Measurements from ENCODE around the gene HNRNPUL1. TPM values are rescaled to one million over a fixed set of nuclear protein-coding genes. Genes with fewer than 3 reads are reported as not detected.

The HNRNPUL1 gene
- total RNA-seq, 1 experiment from 2014 or later = 201 TPM

- H3K4me2 ChIP-seq (ENCODE audit: low read length) = no peak overlapping the region
- TF ChIP-seq ZNF274 (IDR thresholded peaks at IDR 0.05; ENCODE audit: low read depth, low read length) (no peak), TCF7L2 (IDR thresholded peaks at IDR 0.05; ENCODE audit: borderline replicate concordance, extremely low read depth, insufficient read depth, insufficient read length) (no peak), CTCF (IDR thresholded peaks at IDR 0.05 in 2 of 3, conservative IDR thresholded peaks at IDR 0.05 in 1 of 3; ENCODE audit: borderline replicate concordance in 1 of 3, insufficient read depth in 1 of 3, low read depth in 2 of 3, low read length in 2 of 3) (no peak), JUND (IDR thresholded peaks at IDR 0.05) (no peak), SRF (IDR thresholded peaks at IDR 0.05; ENCODE audit: low read depth) (no peak), YY1 (IDR thresholded peaks at IDR 0.05; ENCODE audit: extremely low read depth, insufficient replicate concordance, low read depth, low read length) (no peak), EZH2phosphoT487 (IDR thresholded peaks at IDR 0.05; ENCODE audit: borderline replicate concordance) (no peak), ATF3 (IDR thresholded peaks at IDR 0.05) (no peak), REST (IDR thresholded peaks at IDR 0.05; ENCODE audit: low read depth) (no peak), ZBTB33 (IDR thresholded peaks at IDR 0.05; ENCODE audit: extremely low read depth, insufficient replicate concordance, low read length) (no peak), ELF1 (IDR thresholded peaks at IDR 0.05; ENCODE audit: borderline replicate concordance, low read depth) (no peak), SIN3A (IDR thresholded peaks at IDR 0.05; ENCODE audit: low read depth) (no peak), EZH2 (IDR thresholded peaks at IDR 0.05) (no peak), ZFX (IDR thresholded peaks at IDR 0.05) (no peak), POLR2AphosphoS5 (IDR thresholded peaks at IDR 0.05; ENCODE audit: low read depth, low read length) (no peak), FOSL1 (IDR thresholded peaks at IDR 0.05; ENCODE audit: low read depth) (no peak)
- intact Hi-C loops (cut with micrococcal nuclease) = no loop called here
- no peaks in the 10 kb centered on the region for H3K9me3 ChIP-seq (ENCODE audit: control insufficient read depth in 1 of 2, insufficient read depth in 1 of 2, low read depth in 1 of 2, low read length in 2 of 2)
- H3K9me2 ChIP-seq (ENCODE audit: insufficient read depth) = no peaks in the 10 kb centered on the region
- ChIA-PET CTCF (interaction anchor here (5.6 kb wide), 1 partner anchor 9 kb away, joined by 54 read pairs; the partner anchor contains the start of gene B9D2), RAD21 (ENCODE audit: low non-redundant PET in 1 of 2, low total read pairs in 2 of 2, uncharacterized antibody in 2 of 2, unreplicated experiment in 2 of 2) (no interaction called here), POLR2A (interaction anchor here (1.5 kb wide), 1 partner anchor 8 kb away, joined by 5 read pairs; the partner anchor contains the start of gene B9D2)
- peaks cover 8 to 24% of the 10 kb centered on the region in 2 experiments; a peak in 3 of 4 replicates for H3K4me1 ChIP-seq (ENCODE audit: control insufficient read depth in 1 of 2, insufficient read depth in 2 of 2, low read length in 2 of 2)
- no peak overlapping the region for H3K27ac ChIP-seq (ENCODE audit: low read depth, low read length)
- H3K9ac ChIP-seq (ENCODE audit: low read length) = no peak overlapping the region
- ATAC-seq (no peak), DNase-seq (ENCODE audit: low read depth, low spot score) (no peak)
- peaks cover 25% of the 10 kb centered on the region; the same call in 1 of the 2 replicates for H3K79me2 ChIP-seq (ENCODE audit: insufficient read depth, low read length)
- H3K4me3 ChIP-seq (replicated peaks in 1 of 2; ENCODE audit: low read depth in 1 of 2, low read length in 2 of 2) = no peak overlapping the region
- no TSS peak for BruUV-seq (replicated peaks)
- H3K36me3 ChIP-seq (ENCODE audit: control insufficient read depth in 1 of 2, insufficient read depth in 2 of 2, low read length in 2 of 2) = no peaks in the 10 kb centered on the region
- H4K20me1 ChIP-seq (ENCODE audit: insufficient read depth) = no peaks in the 10 kb centered on the region
- no peak overlapping the region for H2AFZ ChIP-seq (ENCODE audit: low read depth, low read length, poor library complexity, severe bottlenecking)
- no peaks in the 10 kb centered on the region for H3K27me3 ChIP-seq (ENCODE audit: insufficient read depth, low read length)
These were observed 91.6 kb downstream of the HNRNPUL1 start for GRCh38 chr19:41355802-41356201.

Data from HCT116 (cell line).